Colonic mucosa (tissue), 4 donors: ENCODE measurements around the gene AGAP1. TPM values are rescaled to one million over a fixed set of nuclear protein-coding genes. Genes with fewer than 3 reads are reported as not detected.
A peak's percentile ranks its signal among the peaks of the same experiment; 100 is the strongest.

Source experiments
- DNase-seq: peaks from one replicate; pipeline ENCODE4 v3.0.0-alpha.2; 2020
- H3K27ac ChIP-seq: fragments of 200-600 bp; one replicate; pipeline ENCODE4 v1.8.0; 2021
- H3K27me3 ChIP-seq: fragments of 200-600 bp; one replicate; pipeline ENCODE4 v1.8.0; 2021
- H3K36me3 ChIP-seq: fragments of 200-600 bp; one replicate; pipeline ENCODE4 v1.8.0; 2021
- H3K4me1 ChIP-seq: fragments of 200-600 bp; one replicate; pipeline ENCODE4 v1.8.0; 2021; ENCODE audit warnings: mild to moderate bottlenecking
- H3K4me3 ChIP-seq: fragments of 200-600 bp; one replicate; pipeline ENCODE4 v1.8.0; 2021
- H3K9ac ChIP-seq, 2 donors: one replicate each; pipeline ENCODE4 v1.7.0; 2013; ENCODE audit warnings: control low read depth in 2 of 2, low read depth in 2 of 2, low read length in 2 of 2
- H3K9me3 ChIP-seq: fragments of 200-600 bp; one replicate; pipeline ENCODE4 v1.8.0; 2021
- intact Hi-C: fragments of 100-400 bp; cut with DNase I; formaldehyde crosslinking; loops from one replicate; pipeline ENCODE4 v1.14.1; 2022
- total RNA-seq, 2 donors: library from RNA; stranded (reverse); fragmentation: NEBNext Ultra II Directional in 1 of 2; extraction: Animal tissue kit (Norgen Biotek cat#: 25700) in 1 of 2; gene quantifications; one replicate each; pipeline ENCODE4 v1.2.1, GENCODE V29; 2021
- TF ChIP-seq, protein P1 (sequence below): fragments of 200-600 bp; IDR thresholded peaks from one replicate; pipeline ENCODE4 v1.8.0; 2022; ENCODE audit warnings: antibody characterized with exemption, mild to moderate bottlenecking
- donor health status: healthy.
- donor health status: DM: no; HTN: no; CAD: no.
- donor health status: DM: no; HTN: no; CAD: no.

Gene AGAP1
- total RNA-seq, 2 donors from 2014 or later, result 62.1 to 62.9 TPM

GRCh38 chr2:235688511-235689426 is 194.9 kb downstream of the AGAP1 start:
- intact Hi-C loops, result no loop called here
- H3K4me1 ChIP-seq, result peaks cover 13% of the 10 kb centered on the region
- TF ChIP-seq, protein P1, sequence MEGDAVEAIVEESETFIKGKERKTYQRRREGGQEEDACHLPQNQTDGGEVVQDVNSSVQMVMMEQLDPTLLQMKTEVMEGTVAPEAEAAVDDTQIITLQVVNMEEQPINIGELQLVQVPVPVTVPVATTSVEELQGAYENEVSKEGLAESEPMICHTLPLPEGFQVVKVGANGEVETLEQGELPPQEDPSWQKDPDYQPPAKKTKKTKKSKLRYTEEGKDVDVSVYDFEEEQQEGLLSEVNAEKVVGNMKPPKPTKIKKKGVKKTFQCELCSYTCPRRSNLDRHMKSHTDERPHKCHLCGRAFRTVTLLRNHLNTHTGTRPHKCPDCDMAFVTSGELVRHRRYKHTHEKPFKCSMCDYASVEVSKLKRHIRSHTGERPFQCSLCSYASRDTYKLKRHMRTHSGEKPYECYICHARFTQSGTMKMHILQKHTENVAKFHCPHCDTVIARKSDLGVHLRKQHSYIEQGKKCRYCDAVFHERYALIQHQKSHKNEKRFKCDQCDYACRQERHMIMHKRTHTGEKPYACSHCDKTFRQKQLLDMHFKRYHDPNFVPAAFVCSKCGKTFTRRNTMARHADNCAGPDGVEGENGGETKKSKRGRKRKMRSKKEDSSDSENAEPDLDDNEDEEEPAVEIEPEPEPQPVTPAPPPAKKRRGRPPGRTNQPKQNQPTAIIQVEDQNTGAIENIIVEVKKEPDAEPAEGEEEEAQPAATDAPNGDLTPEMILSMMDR, result no peak
- H3K4me3 ChIP-seq, result no peak overlapping the region
- H3K9ac ChIP-seq, result peak overlapping the region in 1 of 2 donors; percentile 31
- no peak overlapping the region for H3K27ac ChIP-seq
- no peaks in the 10 kb centered on the region for H3K9me3 ChIP-seq
- DNase-seq, result peak; percentile 47
- H3K36me3 ChIP-seq, result no peaks in the 10 kb centered on the region
- no peaks in the 10 kb centered on the region for H3K27me3 ChIP-seq

DNA sequence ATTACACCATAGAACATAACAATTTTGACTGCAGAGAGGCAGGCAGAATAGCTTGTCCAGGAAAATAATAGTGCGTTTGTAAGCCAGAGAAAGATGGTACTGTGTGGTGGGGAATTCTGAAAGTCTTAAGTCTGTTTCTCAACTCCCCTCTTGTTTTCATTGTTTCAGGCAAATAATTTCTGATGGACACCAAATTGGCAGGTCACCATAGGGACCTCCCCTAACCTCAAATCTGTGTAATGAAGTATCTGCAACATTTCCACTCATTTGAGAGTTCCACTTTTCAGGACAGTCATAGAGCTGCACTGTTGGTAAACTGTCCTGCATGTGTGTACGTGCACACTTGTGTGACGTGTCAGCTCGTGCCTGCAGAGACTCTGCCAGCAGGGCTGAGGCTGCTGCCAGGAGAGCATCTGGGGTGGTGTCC is 195.6 kb downstream of the AGAP1 start:
- H3K27ac ChIP-seq, result peak overlapping the region; percentile 64
- DNase-seq, result peak; percentile 56
- TF ChIP-seq, protein P1, result no peak
- intact Hi-C loops, result no loop called here
- no peaks in the 10 kb centered on the region for H3K9me3 ChIP-seq
- H3K4me1 ChIP-seq, result peaks cover 13% of the 10 kb centered on the region
- H3K36me3 ChIP-seq, result no peaks in the 10 kb centered on the region
- no peak overlapping the region for H3K4me3 ChIP-seq
- H3K27me3 ChIP-seq, result no peaks in the 10 kb centered on the region
- H3K9ac ChIP-seq, result peak overlapping the region in 1 of 2 donors; percentile 4

GRCh38 chr2:235690082-235690808 is 196.4 kb downstream of the AGAP1 start:
- intact Hi-C loops, result no loop called here
- Histone ChIP-seq H3K27ac (peak overlapping the region; percentile 64), H3K4me1 (peaks cover 13% of the 10 kb centered on the region), H3K27me3 (no peaks in the 10 kb centered on the region), H3K36me3 (no peaks in the 10 kb centered on the region), H3K4me3 (no peak overlapping the region), H3K9me3 (no peaks in the 10 kb centered on the region), H3K9ac (peak overlapping the region in 1 of 2 donors; percentile 4)
- peak; percentile 81 for DNase-seq
- TF ChIP-seq, protein P1, result no peak

DNA sequence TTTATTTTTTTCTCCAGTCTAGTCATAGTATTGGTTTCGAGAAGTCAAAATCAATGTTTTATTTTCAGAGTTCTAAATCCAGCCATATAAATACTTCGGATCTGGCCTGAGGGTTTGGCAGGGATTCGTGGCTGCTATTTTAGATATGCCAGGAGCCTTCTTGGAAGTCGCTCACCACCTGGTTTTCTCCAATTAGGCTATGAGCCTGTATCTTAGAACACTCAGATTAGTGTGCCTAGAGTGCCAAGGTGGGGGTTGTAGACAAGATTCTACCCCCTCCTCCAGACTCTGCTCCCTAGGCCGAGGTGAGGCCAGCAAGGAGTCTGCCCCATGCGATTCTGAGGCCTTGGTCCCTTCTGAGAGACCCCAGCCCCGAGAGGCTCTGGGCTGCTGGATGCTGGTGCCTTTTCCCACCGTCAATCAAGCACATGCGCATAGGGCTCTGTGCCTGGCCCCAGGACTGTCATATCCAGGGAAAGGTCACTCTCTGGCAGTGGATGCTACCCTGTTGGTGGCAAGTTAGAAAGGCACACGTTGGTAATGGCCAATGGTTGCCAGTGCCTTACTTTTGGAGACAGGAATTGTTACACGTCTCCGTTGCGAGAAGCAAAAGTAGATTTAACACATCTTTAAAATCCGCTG is 197.1 kb downstream of the AGAP1 start:
- Histone ChIP-seq H3K4me1 (peaks cover 13% of the 10 kb centered on the region), H3K9ac (no peak overlapping the region), H3K36me3 (no peaks in the 10 kb centered on the region), H3K9me3 (no peaks in the 10 kb centered on the region), H3K27ac (peak overlapping the region; percentile 64), H3K27me3 (no peaks in the 10 kb centered on the region), H3K4me3 (no peak overlapping the region)
- no peak for DNase-seq
- intact Hi-C loops, result no loop called here
- TF ChIP-seq, protein P1, result no peak

GRCh38 chr2:235692076-235692475 is 198.2 kb downstream of the AGAP1 start:
- Histone ChIP-seq H3K27ac (no peak overlapping the region), H3K4me1 (peaks cover 13% of the 10 kb centered on the region)

More at GRCh38 chr2:235692076-235692475, 198.2 kb downstream of the AGAP1 start:
- Histone ChIP-seq H3K36me3 (no peaks in the 10 kb centered on the region), H3K9ac (no peak overlapping the region), H3K4me3 (no peak overlapping the region), H3K9me3 (no peaks in the 10 kb centered on the region), H3K27me3 (no peaks in the 10 kb centered on the region)
- TF ChIP-seq, protein P1, result no peak
- intact Hi-C loops, result no loop called here
- no peak for DNase-seq
